Measurements from ENCODE around the gene CDV3. TPM values are rescaled to one million over a fixed set of nuclear protein-coding genes. Genes with fewer than 3 reads are reported as not detected.

The CDV3 gene
- total RNA-seq, 1 experiment from 2014 or later: 193 TPM

DNA sequence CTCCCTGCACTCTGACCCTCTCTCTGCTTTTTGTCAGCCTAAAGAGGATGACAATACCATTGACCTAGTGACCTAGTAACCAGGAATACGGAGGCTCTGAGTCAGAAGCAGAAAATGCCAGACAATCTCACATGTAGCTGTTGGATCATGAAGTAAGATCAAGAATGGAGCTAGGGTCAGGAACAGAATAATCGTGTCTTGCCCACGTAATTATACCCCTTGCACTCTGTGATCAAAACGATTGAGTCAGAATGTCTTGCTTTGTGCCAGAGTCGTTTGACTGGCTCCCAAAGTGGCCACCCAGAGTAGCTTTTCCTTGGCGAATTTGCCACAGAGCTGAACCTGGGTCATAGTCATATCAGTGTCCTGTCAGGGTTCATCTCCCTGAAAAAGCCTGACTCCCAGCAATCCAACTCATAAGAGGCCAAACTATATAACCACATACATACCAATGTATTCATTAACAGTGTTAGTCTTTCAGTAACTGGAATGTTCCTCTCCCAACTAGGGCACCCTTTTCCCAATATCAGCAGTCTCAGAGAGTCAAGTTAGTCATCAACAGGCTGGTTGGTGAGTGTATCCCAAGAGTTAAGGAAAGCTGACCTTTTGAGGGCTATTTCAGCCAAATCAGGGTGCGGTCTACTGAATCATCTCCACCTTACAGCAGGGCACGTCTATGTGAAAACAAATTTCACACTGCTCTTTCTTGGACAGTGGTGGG lies 5.0 kb upstream of the CDV3 start:
- Histone ChIP-seq H3K4me3 (peak overlapping the region; percentile 7; the same call in 1 of the 2 replicates), H3K9me3 (ENCODE audit: insufficient read depth, low read depth) (no peaks in the 10 kb centered on the region), H4K20me1 (ENCODE audit: insufficient read depth) (no peaks in the 10 kb centered on the region), H3K79me2 (ENCODE audit: low read depth) (no peaks in the 10 kb centered on the region), H3F3A (ENCODE audit: insufficient read depth, low read depth) (peaks cover 57% of the 10 kb centered on the region), H3K27me3 (ENCODE audit: insufficient read depth, low read depth) (no peaks in the 10 kb centered on the region), H3K4me1 (replicated peaks; ENCODE audit: insufficient read depth) (peaks cover 67% of the 10 kb centered on the region), H3K9me2 (ENCODE audit: insufficient read depth) (no peaks in the 10 kb centered on the region), H3K27ac (peak overlapping the region; percentile 96), H2AFZ (no peak overlapping the region), H3K36me3 (ENCODE audit: low read depth) (no peaks in the 10 kb centered on the region), H3K4me2 (peak overlapping the region; percentile 71)
- DNase-seq: peak; percentile 68 to 99
- intact Hi-C loops (cut with micrococcal nuclease; ENCODE audit: unreplicated experiment): loop anchor here (1.0 to 2.0 kb wide), 2 partner anchors 22 to 88 kb away; no protein-coding TSS in a partner anchor
- POLR2A ChIA-PET (ENCODE audit: unreplicated experiment): interaction anchor here (0.5 to 2.4 kb wide), 6 partner anchors 21 to 1339 kb away, joined by 3 to 19 read pairs (median 9); no protein-coding TSS in a partner anchor
- CTCF ChIA-PET: interaction anchor here (0.6 to 1.2 kb wide), 4 partner anchors 8 to 105 kb away, joined by 3 to 15 read pairs (median 4); no protein-coding TSS in a partner anchor
- no TSS peak for BruUV-seq (replicated peaks)
- TF ChIP-seq, protein P1, sequence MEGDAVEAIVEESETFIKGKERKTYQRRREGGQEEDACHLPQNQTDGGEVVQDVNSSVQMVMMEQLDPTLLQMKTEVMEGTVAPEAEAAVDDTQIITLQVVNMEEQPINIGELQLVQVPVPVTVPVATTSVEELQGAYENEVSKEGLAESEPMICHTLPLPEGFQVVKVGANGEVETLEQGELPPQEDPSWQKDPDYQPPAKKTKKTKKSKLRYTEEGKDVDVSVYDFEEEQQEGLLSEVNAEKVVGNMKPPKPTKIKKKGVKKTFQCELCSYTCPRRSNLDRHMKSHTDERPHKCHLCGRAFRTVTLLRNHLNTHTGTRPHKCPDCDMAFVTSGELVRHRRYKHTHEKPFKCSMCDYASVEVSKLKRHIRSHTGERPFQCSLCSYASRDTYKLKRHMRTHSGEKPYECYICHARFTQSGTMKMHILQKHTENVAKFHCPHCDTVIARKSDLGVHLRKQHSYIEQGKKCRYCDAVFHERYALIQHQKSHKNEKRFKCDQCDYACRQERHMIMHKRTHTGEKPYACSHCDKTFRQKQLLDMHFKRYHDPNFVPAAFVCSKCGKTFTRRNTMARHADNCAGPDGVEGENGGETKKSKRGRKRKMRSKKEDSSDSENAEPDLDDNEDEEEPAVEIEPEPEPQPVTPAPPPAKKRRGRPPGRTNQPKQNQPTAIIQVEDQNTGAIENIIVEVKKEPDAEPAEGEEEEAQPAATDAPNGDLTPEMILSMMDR (conservative IDR thresholded peaks at IDR 0.05): no peak
- no peak for TF ChIP-seq EZH2 (IDR thresholded peaks at IDR 0.05; ENCODE audit: low read depth)

DNA sequence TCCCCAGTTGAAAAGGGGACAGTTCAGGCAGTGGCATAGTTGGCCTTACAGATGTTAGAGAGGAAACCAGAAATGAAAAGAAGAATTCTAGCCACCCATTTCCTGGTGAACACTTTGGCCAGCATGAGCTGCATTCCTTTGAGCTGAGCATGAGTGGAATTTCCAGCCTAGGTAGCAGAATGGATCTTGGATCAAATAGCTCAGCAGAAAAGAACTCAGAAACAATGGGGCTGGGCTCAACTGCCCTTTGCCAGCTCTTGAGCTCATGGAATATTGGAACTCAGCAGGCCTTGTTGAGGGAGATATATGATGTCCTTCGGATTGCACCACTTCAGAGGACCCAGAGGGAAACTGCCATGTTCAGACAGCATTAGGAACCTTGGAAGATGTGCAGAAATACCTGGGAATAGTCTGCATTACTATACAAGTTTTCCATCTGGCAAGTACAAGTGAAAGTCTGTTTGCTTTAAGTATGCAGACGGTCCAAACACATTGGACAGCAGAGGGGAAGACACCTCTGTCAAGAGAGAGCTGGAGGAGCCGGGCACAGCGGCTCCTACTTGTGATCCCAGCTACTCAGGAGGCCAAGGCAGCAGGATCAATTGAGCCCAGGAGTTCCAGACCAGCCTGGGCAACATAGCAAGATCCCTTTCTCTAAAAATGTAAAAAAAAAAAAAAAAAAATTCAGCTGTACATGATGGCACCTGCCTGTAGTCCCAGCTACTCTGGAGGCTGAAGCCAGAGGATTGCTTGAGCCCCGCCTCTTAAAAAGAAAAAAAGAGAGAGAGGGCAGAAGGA lies 3.1 kb upstream of the CDV3 start:
- H3K9me3 ChIP-seq (ENCODE audit: insufficient read depth, low read depth): no peaks in the 10 kb centered on the region
- peak overlapping the region; percentile 71 for H3K4me2 ChIP-seq
- peaks cover 64% of the 10 kb centered on the region for H3F3A ChIP-seq (ENCODE audit: insufficient read depth, low read depth)
- H3K79me2 ChIP-seq (ENCODE audit: low read depth): peaks cover 11% of the 10 kb centered on the region
- no peaks in the 10 kb centered on the region for H3K9me2 ChIP-seq (ENCODE audit: insufficient read depth)
- peaks cover 69% of the 10 kb centered on the region for H3K4me1 ChIP-seq (replicated peaks; ENCODE audit: insufficient read depth)
- H3K36me3 ChIP-seq (ENCODE audit: low read depth): peaks cover 8% of the 10 kb centered on the region
- H3K27me3 ChIP-seq (ENCODE audit: insufficient read depth, low read depth): no peaks in the 10 kb centered on the region
- TF ChIP-seq, protein P1 (conservative IDR thresholded peaks at IDR 0.05): no peak
- no peak for TF ChIP-seq EZH2 (IDR thresholded peaks at IDR 0.05; ENCODE audit: low read depth)
- H3K4me3 ChIP-seq: no peak overlapping the region
- no peak overlapping the region for H2AFZ ChIP-seq
- ChIA-PET CTCF (interaction anchor here (0.8 to 1.5 kb wide), 2 partner anchors 30 to 81 kb away, joined by 6 to 10 read pairs; no protein-coding TSS in a partner anchor), POLR2A (ENCODE audit: unreplicated experiment) (interaction anchor here (0.5 to 2.4 kb wide), 6 partner anchors 23 to 1623 kb away, joined by 3 to 19 read pairs (median 10); no protein-coding TSS in a partner anchor)
- no TSS peak for BruUV-seq (replicated peaks)
- peak overlapping the region; percentile 96 for H3K27ac ChIP-seq
- intact Hi-C loops (cut with micrococcal nuclease; ENCODE audit: unreplicated experiment): loop anchor here (1.0 to 10.0 kb wide), 9 partner anchors 33 to 1436 kb away; partner anchors contain the start of genes ANAPC13, CEP63 and SRPRB
- H4K20me1 ChIP-seq (ENCODE audit: insufficient read depth): no peaks in the 10 kb centered on the region
- DNase-seq: peak; percentile 75 to 95

DNA sequence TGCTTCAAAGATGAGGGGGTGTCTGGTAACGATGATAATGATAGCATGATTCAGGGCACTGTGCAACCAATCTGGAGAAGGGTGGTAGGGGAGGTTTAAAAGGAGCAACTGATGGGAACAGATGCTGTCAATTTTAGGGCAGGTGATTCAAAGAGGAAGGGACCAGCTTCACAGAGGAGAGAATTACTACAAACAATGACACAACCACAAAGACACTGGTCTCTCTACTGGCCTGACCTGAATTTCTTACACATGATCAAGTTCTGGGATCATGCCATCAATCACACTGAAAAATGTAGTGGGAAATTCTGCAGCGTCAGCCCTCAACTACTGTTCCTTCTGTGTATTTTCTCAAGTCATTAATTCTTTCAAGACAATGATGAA lies 2.6 kb upstream of the CDV3 start:
- CTCF ChIA-PET: interaction anchor here (0.8 kb wide), 1 partner anchor 30 kb away, joined by 6 read pairs; no protein-coding TSS in a partner anchor
- no peaks in the 10 kb centered on the region for H3K9me3 ChIP-seq (ENCODE audit: insufficient read depth, low read depth)
- no peak for TF ChIP-seq EZH2 (IDR thresholded peaks at IDR 0.05; ENCODE audit: low read depth)
- TF ChIP-seq, protein P1 (conservative IDR thresholded peaks at IDR 0.05): no peak
- H3K4me3 ChIP-seq: no peak overlapping the region
- peak overlapping the region; percentile 71; the same call in 1 of the 2 replicates for H3K4me2 ChIP-seq
- intact Hi-C loops (cut with micrococcal nuclease; ENCODE audit: unreplicated experiment): loop anchor here (1.0 to 10.0 kb wide), 9 partner anchors 34 to 1436 kb away; partner anchors contain the start of genes ANAPC13, CEP63 and SRPRB
- peaks cover 75% of the 10 kb centered on the region for H3K4me1 ChIP-seq (replicated peaks; ENCODE audit: insufficient read depth)
- peaks cover 14% of the 10 kb centered on the region for H3K36me3 ChIP-seq (ENCODE audit: low read depth)
- peak overlapping the region; percentile 96 for H3K27ac ChIP-seq
- BruUV-seq (replicated peaks): no TSS peak
- peaks cover 17% of the 10 kb centered on the region for H3K79me2 ChIP-seq (ENCODE audit: low read depth)
- DNase-seq: peak; percentile 30 to 64
- no peaks in the 10 kb centered on the region for H3K9me2 ChIP-seq (ENCODE audit: insufficient read depth)
- H2AFZ ChIP-seq: no peak overlapping the region
- peaks cover 65% of the 10 kb centered on the region for H3F3A ChIP-seq (ENCODE audit: insufficient read depth, low read depth)
- H3K27me3 ChIP-seq (ENCODE audit: insufficient read depth, low read depth): no peaks in the 10 kb centered on the region
- POLR2A ChIA-PET (ENCODE audit: unreplicated experiment): interaction anchor here (0.6 to 2.4 kb wide), 3 partner anchors 30 to 91 kb away, joined by 4 to 19 read pairs (median 15); no protein-coding TSS in a partner anchor
- peaks cover 2% of the 10 kb centered on the region; the same call in 1 of the 2 replicates for H4K20me1 ChIP-seq (ENCODE audit: insufficient read depth)

Measured in PC-9 (cell line).